Brain pericyte (primary cell): ENCODE results near the gene MYO5C.
"Not testable (repeated sequence)": the region's sequence is repeated elsewhere in the genome, so short reads cannot be mapped to it uniquely, and the experiment has no call there.

Source experiments
- DNase-seq: peaks from one replicate; pipeline ENCODE4 v3.0.0-alpha.2; 2012; ENCODE audit warnings: low read depth, low spot score

Gene MYO5C

DNA sequence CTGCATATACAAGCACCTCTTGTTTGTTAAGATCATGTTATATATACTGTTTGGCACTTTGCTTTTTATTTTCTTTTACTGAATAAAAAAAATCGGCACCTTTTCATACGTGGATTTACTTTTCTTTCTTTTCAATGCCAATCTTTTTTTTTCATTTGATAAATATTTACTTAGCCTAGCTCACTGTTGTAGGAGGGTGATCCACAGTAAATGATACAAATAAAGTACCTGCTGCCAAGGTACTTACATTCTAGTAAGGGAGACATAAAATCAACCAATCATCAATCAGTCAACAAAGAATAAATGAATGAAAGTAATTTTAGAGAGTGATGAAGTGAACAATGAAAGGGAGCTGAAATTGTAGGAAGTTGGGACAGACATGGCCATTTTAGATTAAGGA is 122.7 kb downstream of the MYO5C start:
- no peak for DNase-seq

GRCh38 chr15:52171807-52172206 is 123.8 kb downstream of the MYO5C start:
- DNase-seq: no peak

- no peak for DNase-seq
Measured at GRCh38 chr15:52171386-52171785, 124.2 kb downstream of the MYO5C start.

GRCh38 chr15:52170199-52170598 is 125.4 kb downstream of the MYO5C start:
- DNase-seq: not testable (repeated sequence)

DNA sequence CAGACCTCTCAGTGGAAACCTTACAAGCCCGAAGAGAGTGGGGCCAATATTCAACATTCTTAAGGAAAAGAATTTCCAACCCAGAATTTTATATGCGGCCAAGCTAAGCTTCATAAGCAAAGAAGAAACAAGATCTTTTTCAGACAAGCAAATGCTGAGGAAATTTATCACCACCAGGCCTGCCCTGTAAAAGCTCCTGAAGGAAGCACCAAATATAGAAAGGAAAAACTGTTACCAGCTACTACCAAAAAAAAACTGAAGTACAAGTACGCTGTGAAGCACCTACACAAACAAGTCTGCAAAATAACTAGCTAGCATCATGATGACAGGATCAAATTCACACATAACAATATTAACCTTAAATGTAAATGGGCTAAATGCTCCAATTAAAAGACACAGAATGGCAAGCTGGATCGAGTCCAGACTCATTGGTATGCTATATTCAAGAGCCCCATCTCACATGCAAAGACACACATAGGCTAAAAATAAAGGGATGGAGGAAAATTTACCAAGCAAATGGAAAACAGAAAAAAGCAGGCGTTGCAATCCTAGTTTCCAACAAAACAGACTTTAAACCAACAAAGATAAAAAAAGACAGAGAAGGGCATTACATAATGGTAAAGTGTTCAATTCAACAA is 130.0 kb downstream of the MYO5C start:
- not testable (repeated sequence) for DNase-seq

- DNase-seq: no peak
Measured at GRCh38 chr15:52164631-52165265, 130.9 kb downstream of the MYO5C start.

DNA sequence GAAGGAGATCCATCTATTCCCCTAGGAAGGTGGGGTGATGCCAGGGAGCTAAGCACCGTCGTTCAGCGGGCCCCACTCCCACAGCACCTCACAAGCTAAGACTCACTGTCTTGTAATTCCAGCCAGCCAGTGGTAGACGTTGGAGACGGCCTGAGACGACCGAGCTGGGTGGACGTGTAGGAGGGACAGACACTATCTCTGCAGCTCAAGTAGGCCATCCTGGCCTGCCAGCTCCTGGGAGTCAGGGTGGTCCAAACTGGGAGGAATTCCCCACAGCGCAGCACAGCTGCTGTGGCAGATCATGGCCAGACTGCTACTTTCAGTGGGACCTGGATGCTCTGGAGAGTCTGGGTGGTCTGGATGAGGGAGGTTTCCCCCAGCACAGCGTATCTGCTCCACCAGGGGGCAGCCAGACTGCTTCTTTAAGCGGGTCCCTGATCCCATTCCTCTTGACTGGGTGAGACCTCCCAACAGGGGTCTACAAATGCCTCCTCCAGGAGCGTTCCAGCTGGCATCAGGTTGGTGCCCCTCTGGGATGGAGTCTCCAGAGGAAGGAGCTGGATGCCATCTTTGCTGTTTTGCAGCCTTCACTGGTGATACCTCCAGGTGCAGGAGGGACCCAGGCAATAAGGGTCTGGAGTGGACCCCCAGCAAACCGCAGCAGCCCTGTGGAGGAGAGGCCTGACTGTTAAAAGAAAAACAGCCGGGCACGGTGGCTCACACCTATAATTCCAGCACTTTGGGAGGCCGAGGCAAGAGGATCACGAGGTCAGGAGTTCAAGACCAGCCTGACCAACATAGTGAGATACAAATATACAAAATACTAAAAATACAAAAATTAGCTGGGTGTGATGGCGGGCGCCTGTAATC is 132.0 kb downstream of the MYO5C start:
- no peak for DNase-seq

GRCh38 chr15:52162876-52163275 is 132.7 kb downstream of the MYO5C start:
- DNase-seq: no peak

DNA sequence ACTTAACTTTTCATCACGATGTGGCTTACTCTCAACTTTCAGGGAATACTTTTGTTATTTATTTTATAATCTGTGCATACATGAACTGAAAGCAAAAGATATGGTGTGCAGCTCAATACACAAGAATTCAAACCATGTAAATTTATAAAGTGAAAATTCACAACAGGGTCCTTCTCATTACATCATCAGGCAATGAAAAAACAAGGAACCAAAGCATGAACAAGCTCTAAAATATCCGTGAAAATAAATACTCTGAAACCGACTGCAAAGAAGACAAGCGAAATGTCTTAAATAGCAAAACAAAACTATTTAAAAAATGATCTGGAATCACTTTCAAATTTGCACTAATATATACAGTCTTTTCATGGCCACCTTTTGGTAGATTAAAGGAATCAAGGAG is 133.3 kb downstream of the MYO5C start:
- DNase-seq: no peak

GRCh38 chr15:52161406-52161966 is 134.1 kb downstream of the MYO5C start:
- DNase-seq: no peak

- no peak for DNase-seq
Measured at GRCh38 chr15:52159645-52160044, 136.0 kb downstream of the MYO5C start.

DNA sequence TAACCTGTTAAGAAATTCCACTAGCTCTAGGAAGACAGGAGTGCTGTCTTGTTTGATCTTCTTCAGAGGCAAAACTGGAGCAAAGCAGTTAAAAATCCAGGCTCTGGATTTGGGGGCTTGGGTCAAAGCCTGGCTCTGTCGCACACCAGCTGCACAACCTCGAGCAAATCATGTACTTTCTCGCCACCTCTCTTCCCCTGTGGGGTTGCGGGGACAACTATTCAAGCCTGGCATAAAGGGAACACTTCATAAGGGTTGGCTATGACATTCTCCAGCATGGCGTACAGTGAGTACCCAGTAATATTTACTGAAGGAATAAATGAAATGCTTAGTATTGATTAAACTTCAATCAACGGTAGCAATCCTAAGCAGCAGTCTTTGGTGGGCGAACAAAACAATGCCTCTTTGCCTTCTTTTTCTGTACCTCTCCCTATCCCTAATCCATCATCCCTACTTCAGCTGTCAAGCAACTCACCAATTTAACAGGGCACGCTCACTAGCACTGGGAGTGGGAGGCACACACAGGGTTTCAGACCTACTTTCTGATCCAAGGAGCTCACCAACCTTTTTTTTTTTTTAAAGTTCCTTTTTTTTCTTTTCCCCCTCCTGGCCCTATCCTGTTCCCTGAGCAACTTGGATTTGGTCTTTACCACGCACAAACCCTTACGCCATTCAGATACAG is 137.4 kb downstream of the MYO5C start:
- no peak for DNase-seq

DNA sequence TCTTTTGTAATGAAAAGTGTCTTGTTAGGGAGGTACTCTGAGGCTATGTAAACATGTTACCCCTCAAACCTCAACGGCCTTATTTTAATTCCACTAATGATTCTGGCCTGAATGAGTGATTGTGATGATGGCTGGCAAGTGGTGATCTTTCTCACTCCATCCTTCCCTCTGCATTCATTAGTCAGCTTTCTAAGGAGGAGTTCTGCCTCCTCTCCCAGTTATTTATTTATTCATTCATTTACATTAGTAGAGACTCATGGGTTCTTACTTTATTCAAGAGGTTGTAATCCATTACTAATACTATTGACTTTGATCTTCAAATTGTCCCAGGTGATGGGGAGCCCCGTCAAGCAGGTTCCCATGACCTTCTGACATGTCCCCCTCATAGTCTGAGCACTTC is 139.7 kb downstream of the MYO5C start:
- no peak for DNase-seq

GRCh38 chr15:52154896-52155865 is 140.4 kb downstream of the MYO5C start:
- DNase-seq: no peak

- DNase-seq: no peak
Measured at GRCh38 chr15:52153900-52154895, 141.4 kb downstream of the MYO5C start.

DNA sequence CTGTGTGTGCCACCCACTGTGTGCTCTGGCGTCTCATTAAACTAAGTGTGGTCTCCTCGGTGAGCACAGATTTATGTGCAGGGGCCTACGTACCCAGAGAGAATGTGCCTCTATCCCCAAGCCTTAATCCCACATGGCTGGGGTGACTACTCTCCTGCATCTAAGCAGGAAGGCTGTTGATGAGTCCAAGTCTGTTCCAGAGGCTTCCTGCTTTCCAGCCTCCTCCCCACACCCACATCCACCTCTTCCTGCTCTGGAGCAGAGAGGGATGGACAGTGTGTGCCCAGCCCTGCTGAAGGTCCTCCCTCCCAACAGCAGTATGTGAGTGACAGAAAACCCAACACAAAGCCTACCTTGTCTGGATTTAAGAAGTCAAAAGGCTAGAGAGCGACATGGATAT is 144.3 kb downstream of the MYO5C start:
- no peak for DNase-seq

GRCh38 chr15:52150871-52151270 is 144.7 kb downstream of the MYO5C start:
- no peak for DNase-seq

- no peak for DNase-seq
Measured at GRCh38 chr15:52150043-52150825, 145.4 kb downstream of the MYO5C start.

DNA sequence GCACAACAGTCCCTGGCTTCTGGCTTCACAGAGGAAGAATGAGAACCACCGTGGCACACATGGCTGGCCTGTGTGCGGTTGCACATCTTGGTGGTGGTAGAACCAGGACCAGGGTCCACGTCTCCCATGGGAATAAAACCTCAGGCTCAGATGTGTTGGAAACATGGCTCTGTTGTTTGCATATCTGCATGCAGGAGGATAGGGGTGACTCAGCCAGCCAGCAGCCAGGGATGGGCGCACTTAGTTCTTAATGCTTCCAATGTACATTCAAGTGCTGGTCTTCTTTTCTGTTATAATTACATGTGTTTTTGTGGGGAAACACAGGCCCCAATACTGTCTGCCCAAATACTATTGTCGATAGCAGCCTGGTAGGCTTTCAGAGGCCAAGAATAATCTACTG is 147.2 kb downstream of the MYO5C start:
- no peak for DNase-seq
